SK-N-SH treated with all-trans-retinoic acid at 6 μM for 48 hours (cell line): ENCODE data around the gene PLEKHG3.

Experiments used
- ATAC-seq: fragments of 200-7000 bp; cut with Tn5 transposase; 3 replicates; pipeline ENCODE4 v1.9.1; 2020; ENCODE audit warnings: mild to moderate bottlenecking, moderate library complexity
- BACH2 ChIP-seq: fragments of 250-450 bp; sonication (Bioruptor Pico); IDR thresholded peaks from 2 replicates; pipeline ENCODE4 v1.9.0; 2021; ENCODE audit warnings: mild to moderate bottlenecking, borderline replicate concordance
- CREB5 ChIP-seq: fragments of 250-450 bp; sonication (Bioruptor Pico); IDR thresholded peaks from 2 replicates; pipeline ENCODE4 v1.5.1; 2020; ENCODE audit warnings: low read depth, mild to moderate bottlenecking, moderate library complexity
- CSDC2 ChIP-seq: fragments of 250-450 bp; sonication (Bioruptor Pico); IDR thresholded peaks from 2 replicates; pipeline ENCODE4 v1.5.0; 2020; ENCODE audit warnings: mild to moderate bottlenecking, moderate library complexity
- CSRNP3 ChIP-seq: fragments of 250-450 bp; sonication (Bioruptor Pico); IDR thresholded peaks from 2 replicates; pipeline ENCODE4 v1.5.1; 2021; ENCODE audit warnings: mild to moderate bottlenecking, moderate library complexity
- ESRRG ChIP-seq: fragments of 250-450 bp; sonication (Bioruptor Pico); IDR thresholded peaks from 2 replicates; pipeline ENCODE4 v1.6.1; 2021; ENCODE audit warnings: mild to moderate bottlenecking
- GLIS3 ChIP-seq: fragments of 250-450 bp; sonication (Bioruptor Pico); IDR thresholded peaks from 2 replicates; pipeline ENCODE4 v1.5.0; 2020; ENCODE audit warnings: mild to moderate bottlenecking, moderate library complexity
- OSR1 ChIP-seq: fragments of 250-450 bp; sonication (Bioruptor Pico); IDR thresholded peaks from 2 replicates; pipeline ENCODE4 v1.8.0; 2022; ENCODE audit warnings: moderate library complexity, mild to moderate bottlenecking, inconsistent platforms
- PPARA ChIP-seq: fragments of 250-450 bp; sonication (Bioruptor Pico); IDR thresholded peaks from 2 replicates; pipeline ENCODE4 v1.5.0; 2020; ENCODE audit warnings: mild to moderate bottlenecking, borderline replicate concordance
- RARB ChIP-seq: fragments of 250-450 bp; sonication (Bioruptor Pico); IDR thresholded peaks from 2 replicates; pipeline ENCODE4 v1.8.0; 2021; ENCODE audit warnings: mild to moderate bottlenecking, moderate library complexity
- SNAI2 ChIP-seq: fragments of 250-450 bp; sonication (Bioruptor Pico); IDR thresholded peaks from 2 replicates; pipeline ENCODE4 v1.5.0; 2020; ENCODE audit warnings: mild to moderate bottlenecking, moderate library complexity
- TCF4 ChIP-seq: fragments of 250-450 bp; sonication (Bioruptor Pico); IDR thresholded peaks from 2 replicates; pipeline ENCODE4 v1.8.0; 2021; ENCODE audit warnings: mild to moderate bottlenecking, moderate library complexity, borderline replicate concordance
- TSHZ2 ChIP-seq: fragments of 250-450 bp; sonication (Bioruptor Pico); IDR thresholded peaks from 2 replicates; pipeline ENCODE4 v1.5.0; 2020; ENCODE audit warnings: mild to moderate bottlenecking, moderate library complexity
- ZC3H10 ChIP-seq: fragments of 250-450 bp; sonication (Bioruptor Pico); IDR thresholded peaks from 2 replicates; pipeline ENCODE4 v1.5.1; 2021; ENCODE audit warnings: mild to moderate bottlenecking, moderate library complexity
- ZFP3 ChIP-seq: fragments of 250-450 bp; sonication (Bioruptor Pico); IDR thresholded peaks from 2 replicates; pipeline ENCODE4 v1.5.0; 2020; ENCODE audit warnings: mild to moderate bottlenecking, moderate library complexity
- ZFP30 ChIP-seq: fragments of 450-650 bp; formaldehyde crosslinking; IDR thresholded peaks from 2 replicates; pipeline ENCODE4 v1.5.0; 2022; ENCODE audit warnings: mild to moderate bottlenecking, moderate library complexity
- ZNF565 ChIP-seq: fragments of 450-650 bp; formaldehyde crosslinking; conservative IDR thresholded peaks from 2 replicates; pipeline ENCODE4 v1.5.0; 2020; ENCODE audit warnings: low read depth, mild to moderate bottlenecking, moderate library complexity
- ZNF70 ChIP-seq: fragments of 450-650 bp; formaldehyde crosslinking; IDR thresholded peaks from 2 replicates; pipeline ENCODE4 v1.5.0; 2020; ENCODE audit warnings: mild to moderate bottlenecking, moderate library complexity
- ZNF8 ChIP-seq: fragments of 450-650 bp; formaldehyde crosslinking; IDR thresholded peaks from 2 replicates; pipeline ENCODE4 v1.5.0; 2020; ENCODE audit warnings: mild to moderate bottlenecking, moderate library complexity
- TF ChIP-seq, protein P1 (sequence below): fragments of 250-450 bp; sonication (Bioruptor Pico); IDR thresholded peaks from 2 replicates; pipeline ENCODE4 v1.8.0; 2020; ENCODE audit warnings: mild to moderate bottlenecking, moderate library complexity, borderline replicate concordance

PLEKHG3 gene

GRCh38 chr14:64759555-64759938 is 55.3 kb downstream of the PLEKHG3 start:
- no peak for ATAC-seq
- TF ChIP-seq TSHZ2 (CRISPR knock-in tag): no peak
- TF ChIP-seq ZNF8 (CRISPR knock-in tag): no peak
- TF ChIP-seq GLIS3 (CRISPR knock-in tag): no peak
- no peak for TF ChIP-seq BACH2 (CRISPR knock-in tag)
- no peak for TF ChIP-seq SNAI2 (CRISPR knock-in tag)
- TF ChIP-seq OSR1 (CRISPR knock-in tag): no peak
- TF ChIP-seq ESRRG (CRISPR knock-in tag): no peak
- TF ChIP-seq ZFP3: no peak
- TF ChIP-seq RARB: no peak
- no peak for TF ChIP-seq PPARA (CRISPR knock-in tag)

DNA sequence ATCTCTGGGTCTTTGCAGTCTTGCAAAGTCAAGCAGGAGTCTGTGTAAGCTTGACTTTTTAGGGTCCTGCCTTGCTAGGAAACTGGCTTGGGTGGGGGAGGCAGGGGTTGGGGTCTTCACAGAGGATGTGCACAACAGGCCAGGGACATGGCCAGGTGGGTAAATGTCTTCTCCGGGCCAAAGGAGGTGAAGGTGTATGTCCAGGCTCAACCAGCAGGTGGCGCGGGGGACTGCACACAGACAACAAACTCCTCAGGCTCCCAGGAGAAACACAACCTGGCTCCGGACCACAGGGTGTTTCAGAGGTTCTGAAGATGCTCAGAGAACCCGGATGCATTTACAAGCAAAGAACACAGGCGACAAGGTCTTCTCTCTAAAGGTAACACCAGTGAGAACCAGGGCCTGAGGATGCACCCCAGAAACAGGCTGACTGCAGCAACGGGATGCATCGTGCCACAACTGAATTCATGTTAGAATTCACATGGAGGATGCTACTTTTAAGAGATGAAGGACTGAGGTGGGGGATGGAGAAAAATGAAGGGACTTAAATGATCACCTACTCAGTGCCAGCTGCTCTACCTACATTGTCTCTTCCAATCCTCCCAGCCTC is 56.0 kb downstream of the PLEKHG3 start:
- peak; percentile 36; the same call in 2 of the 3 replicates for ATAC-seq
- TF ChIP-seq ZNF70 (no peak), PPARA (CRISPR knock-in tag) (no peak), BACH2 (CRISPR knock-in tag) (no peak), CREB5 (CRISPR knock-in tag) (no peak), ZC3H10 (CRISPR knock-in tag) (no peak)

DNA sequence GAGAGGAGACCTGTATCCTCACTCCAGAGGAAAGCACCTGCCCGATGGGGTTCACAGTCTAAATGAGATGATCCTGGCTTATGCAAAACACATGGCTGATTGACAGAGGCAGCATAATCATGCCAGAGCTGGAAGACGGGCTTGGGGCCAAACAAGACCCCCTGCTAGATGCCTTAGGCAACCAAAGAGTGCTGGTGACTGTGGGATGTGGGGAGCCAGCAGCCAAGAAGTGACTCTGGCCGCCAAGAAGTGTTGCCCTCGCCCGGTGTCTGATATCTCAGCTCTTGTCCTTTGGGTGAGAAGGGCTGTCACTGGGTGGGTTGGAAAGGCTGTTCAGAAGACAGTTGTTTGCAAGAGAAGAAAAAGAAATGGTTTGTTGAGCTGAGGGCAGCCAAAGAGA is 56.7 kb downstream of the PLEKHG3 start:
- ATAC-seq: no peak
- TF ChIP-seq SNAI2 (CRISPR knock-in tag): no peak
- no peak for TF ChIP-seq CREB5 (CRISPR knock-in tag)
- TF ChIP-seq ESRRG (CRISPR knock-in tag): no peak
- TF ChIP-seq, protein P1, sequence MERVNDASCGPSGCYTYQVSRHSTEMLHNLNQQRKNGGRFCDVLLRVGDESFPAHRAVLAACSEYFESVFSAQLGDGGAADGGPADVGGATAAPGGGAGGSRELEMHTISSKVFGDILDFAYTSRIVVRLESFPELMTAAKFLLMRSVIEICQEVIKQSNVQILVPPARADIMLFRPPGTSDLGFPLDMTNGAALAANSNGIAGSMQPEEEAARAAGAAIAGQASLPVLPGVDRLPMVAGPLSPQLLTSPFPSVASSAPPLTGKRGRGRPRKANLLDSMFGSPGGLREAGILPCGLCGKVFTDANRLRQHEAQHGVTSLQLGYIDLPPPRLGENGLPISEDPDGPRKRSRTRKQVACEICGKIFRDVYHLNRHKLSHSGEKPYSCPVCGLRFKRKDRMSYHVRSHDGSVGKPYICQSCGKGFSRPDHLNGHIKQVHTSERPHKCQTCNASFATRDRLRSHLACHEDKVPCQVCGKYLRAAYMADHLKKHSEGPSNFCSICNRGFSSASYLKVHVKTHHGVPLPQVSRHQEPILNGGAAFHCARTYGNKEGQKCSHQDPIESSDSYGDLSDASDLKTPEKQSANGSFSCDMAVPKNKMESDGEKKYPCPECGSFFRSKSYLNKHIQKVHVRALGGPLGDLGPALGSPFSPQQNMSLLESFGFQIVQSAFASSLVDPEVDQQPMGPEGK: no peak
- TF ChIP-seq CSRNP3 (CRISPR knock-in tag): no peak
- TF ChIP-seq TCF4 (CRISPR knock-in tag): no peak
- no peak for TF ChIP-seq BACH2 (CRISPR knock-in tag)
- TF ChIP-seq ZFP3: no peak
- TF ChIP-seq CSDC2: no peak
- TF ChIP-seq RARB: no peak
- TF ChIP-seq GLIS3 (CRISPR knock-in tag): no peak
- TF ChIP-seq ZNF565 (CRISPR knock-in tag): no peak
- no peak for TF ChIP-seq PPARA (CRISPR knock-in tag)
- TF ChIP-seq OSR1 (CRISPR knock-in tag): no peak
- TF ChIP-seq ZNF70: no peak
- no peak for TF ChIP-seq ZFP30 (CRISPR knock-in tag)
